Loucy (cell line): Measurements from ENCODE around the gene MYT1.
"Not testable (repeated sequence)": the region's sequence is repeated elsewhere in the genome, so short reads cannot be mapped to it uniquely, and the experiment has no call there.

Experiments
- H2AFZ ChIP-seq: fragments of 200-600 bp; sonication (generic); 2 replicates; pipeline ENCODE4 v1.6.0; 2016; ENCODE audit warnings: antibody characterized with exemption, mild to moderate bottlenecking, low read length, moderate library complexity
- H3F3A ChIP-seq: fragments of 200-600 bp; 2 replicates; pipeline ENCODE4 v1.6.0; 2016; ENCODE audit warnings: antibody characterized with exemption, low read depth, mild to moderate bottlenecking
- H3K27me3 ChIP-seq: fragments of 200-600 bp; sonication (generic); 2 replicates; pipeline ENCODE4 v1.6.1; 2014; ENCODE audit warnings: low read length, mild to moderate bottlenecking; ENCODE audit not compliant: insufficient read depth, poor library complexity, severe bottlenecking
- H3K36me3 ChIP-seq: fragments of 200-600 bp; sonication (generic); 2 replicates; pipeline ENCODE4 v1.6.1; 2016; ENCODE audit warnings: low read length; ENCODE audit not compliant: insufficient read depth
- H3K4me1 ChIP-seq: fragments of 200-600 bp; sonication (generic); 2 replicates; pipeline ENCODE4 v1.5.1; 2014; ENCODE audit warnings: low read length, mild to moderate bottlenecking; ENCODE audit not compliant: insufficient read depth, poor library complexity, severe bottlenecking
- H3K4me2 ChIP-seq: fragments of 200-600 bp; sonication (generic); 2 replicates; pipeline ENCODE4 v1.6.0; 2014; ENCODE audit warnings: antibody characterized with exemption, low read length, low read depth, mild to moderate bottlenecking; ENCODE audit not compliant: poor library complexity, severe bottlenecking
- H3K4me3 ChIP-seq: fragments of 200-600 bp; sonication (generic); 2 replicates; pipeline ENCODE4 v1.5.1; 2014; ENCODE audit warnings: low read length, mild to moderate bottlenecking, mixed read lengths; ENCODE audit not compliant: poor library complexity, severe bottlenecking
- H3K79me2 ChIP-seq: fragments of 200-600 bp; sonication (generic); 2 replicates; pipeline ENCODE4 v1.6.1; 2014; ENCODE audit warnings: low read length; ENCODE audit not compliant: insufficient read depth
- H3K9ac ChIP-seq: fragments of 200-600 bp; sonication (generic); 2 replicates; pipeline ENCODE4 v1.6.0; 2014; ENCODE audit warnings: mild to moderate bottlenecking, low read depth, low read length, moderate library complexity; ENCODE audit not compliant: poor library complexity, severe bottlenecking
- H3K9me2 ChIP-seq: fragments of 200-600 bp; sonication (generic); replicated peaks from 2 replicates; pipeline ENCODE4 v1.6.1; 2016; ENCODE audit warnings: low read depth, low read length, mixed read lengths
- H3K9me3 ChIP-seq: fragments of 200-600 bp; sonication (generic); 2 replicates; pipeline ENCODE4 v1.6.1; 2014; ENCODE audit warnings: mild to moderate bottlenecking, antibody characterized with exemption, low read length, low read depth; ENCODE audit not compliant: insufficient read depth
- H4K20me1 ChIP-seq: fragments of 200-600 bp; sonication (generic); 2 replicates; pipeline ENCODE4 v1.6.0; 2014; ENCODE audit warnings: antibody characterized with exemption, low read length, mild to moderate bottlenecking; ENCODE audit not compliant: insufficient read depth, poor library complexity, severe bottlenecking
- EZH2phosphoT487 ChIP-seq: fragments of 200-600 bp; IDR thresholded peaks from 2 replicates; pipeline ENCODE4 v1.6.1; 2018; ENCODE audit warnings: antibody characterized with exemption, mild to moderate bottlenecking, moderate library complexity, borderline replicate concordance
- TF ChIP-seq, protein P1 (sequence below): fragments of 200-600 bp; sonication (generic); conservative IDR thresholded peaks from 2 replicates; pipeline ENCODE4 v1.5.1; 2014; ENCODE audit warnings: mild to moderate bottlenecking, antibody characterized with exemption, low read length

MYT1 gene

DNA sequence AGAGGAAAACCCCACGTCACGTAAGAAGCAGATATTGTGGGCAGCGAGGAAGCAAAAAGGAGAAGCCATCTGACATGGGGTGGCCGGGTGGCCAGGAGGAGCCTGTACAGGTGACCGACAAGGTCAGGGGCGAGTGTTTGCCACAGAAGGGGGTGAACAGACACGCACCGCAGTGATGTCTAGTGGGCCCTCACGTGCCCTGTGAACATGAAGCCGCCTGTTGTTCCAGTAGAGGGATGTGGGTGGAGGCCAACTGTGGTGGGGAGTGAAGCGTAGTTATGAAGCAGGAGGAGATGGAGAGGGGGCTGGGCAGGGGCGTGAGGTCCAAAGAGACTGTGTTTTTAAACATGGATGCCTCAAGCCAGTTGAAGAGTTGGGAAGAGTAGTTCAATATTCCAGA lies 20.5 kb downstream of the MYT1 start:
- Histone ChIP-seq H3K4me1 (no peaks in the 10 kb centered on the region), H3K4me2 (no peak overlapping the region), H3K9me3 (peaks cover 49% of the 10 kb centered on the region; the same call in 1 of the 2 replicates), H3F3A (no peaks in the 10 kb centered on the region), H3K9me2 (no peaks in the 10 kb centered on the region), H3K27me3 (no peaks in the 10 kb centered on the region), H3K36me3 (no peaks in the 10 kb centered on the region), H2AFZ (no peak overlapping the region), H4K20me1 (no peaks in the 10 kb centered on the region), H3K4me3 (no peak overlapping the region), H3K79me2 (no peaks in the 10 kb centered on the region), H3K9ac (no peak overlapping the region)
- no peak for TF ChIP-seq EZH2phosphoT487
- TF ChIP-seq, protein P1, sequence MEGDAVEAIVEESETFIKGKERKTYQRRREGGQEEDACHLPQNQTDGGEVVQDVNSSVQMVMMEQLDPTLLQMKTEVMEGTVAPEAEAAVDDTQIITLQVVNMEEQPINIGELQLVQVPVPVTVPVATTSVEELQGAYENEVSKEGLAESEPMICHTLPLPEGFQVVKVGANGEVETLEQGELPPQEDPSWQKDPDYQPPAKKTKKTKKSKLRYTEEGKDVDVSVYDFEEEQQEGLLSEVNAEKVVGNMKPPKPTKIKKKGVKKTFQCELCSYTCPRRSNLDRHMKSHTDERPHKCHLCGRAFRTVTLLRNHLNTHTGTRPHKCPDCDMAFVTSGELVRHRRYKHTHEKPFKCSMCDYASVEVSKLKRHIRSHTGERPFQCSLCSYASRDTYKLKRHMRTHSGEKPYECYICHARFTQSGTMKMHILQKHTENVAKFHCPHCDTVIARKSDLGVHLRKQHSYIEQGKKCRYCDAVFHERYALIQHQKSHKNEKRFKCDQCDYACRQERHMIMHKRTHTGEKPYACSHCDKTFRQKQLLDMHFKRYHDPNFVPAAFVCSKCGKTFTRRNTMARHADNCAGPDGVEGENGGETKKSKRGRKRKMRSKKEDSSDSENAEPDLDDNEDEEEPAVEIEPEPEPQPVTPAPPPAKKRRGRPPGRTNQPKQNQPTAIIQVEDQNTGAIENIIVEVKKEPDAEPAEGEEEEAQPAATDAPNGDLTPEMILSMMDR: no peak

DNA sequence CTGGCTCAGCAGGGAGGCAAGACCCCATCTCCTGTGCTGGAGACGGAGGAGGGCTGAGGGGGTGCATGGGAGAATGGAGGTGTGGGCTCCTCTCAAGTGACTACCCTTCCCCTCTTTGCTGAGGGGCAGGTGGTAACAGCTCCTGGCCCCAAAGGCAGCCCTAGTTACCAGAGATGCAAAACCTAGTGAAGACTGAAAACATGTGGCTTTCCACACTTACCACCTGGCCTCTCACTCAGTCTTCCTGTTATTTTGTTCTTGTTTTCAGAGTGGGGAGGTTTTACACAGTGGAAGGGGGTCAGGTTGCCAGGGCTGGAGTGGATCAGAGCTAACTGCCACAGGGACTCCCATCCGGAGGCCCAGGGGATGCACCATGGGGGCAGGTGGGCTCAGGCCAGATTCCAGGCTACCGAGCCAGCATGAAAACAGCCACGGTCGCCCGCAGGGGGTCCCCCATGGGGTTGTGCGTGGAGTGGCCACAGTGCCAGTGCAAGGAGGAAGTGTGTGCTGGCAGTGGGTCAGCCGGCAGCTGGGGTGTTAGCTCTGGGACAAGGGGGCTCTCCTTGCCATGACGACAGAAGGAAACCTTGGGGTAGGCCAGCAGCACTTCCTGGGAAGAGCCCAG lies 21.1 kb downstream of the MYT1 start:
- Histone ChIP-seq H3K9me2 (no peaks in the 10 kb centered on the region), H3K79me2 (no peaks in the 10 kb centered on the region), H3K4me1 (no peaks in the 10 kb centered on the region), H2AFZ (no peak overlapping the region), H4K20me1 (no peaks in the 10 kb centered on the region), H3K9ac (no peak overlapping the region), H3K27me3 (no peaks in the 10 kb centered on the region), H3F3A (no peaks in the 10 kb centered on the region), H3K9me3 (peaks cover 49% of the 10 kb centered on the region; the same call in 1 of the 2 replicates), H3K4me3 (no peak overlapping the region), H3K4me2 (no peak overlapping the region), H3K36me3 (no peaks in the 10 kb centered on the region)
- TF ChIP-seq, protein P1: no peak
- no peak for TF ChIP-seq EZH2phosphoT487

DNA sequence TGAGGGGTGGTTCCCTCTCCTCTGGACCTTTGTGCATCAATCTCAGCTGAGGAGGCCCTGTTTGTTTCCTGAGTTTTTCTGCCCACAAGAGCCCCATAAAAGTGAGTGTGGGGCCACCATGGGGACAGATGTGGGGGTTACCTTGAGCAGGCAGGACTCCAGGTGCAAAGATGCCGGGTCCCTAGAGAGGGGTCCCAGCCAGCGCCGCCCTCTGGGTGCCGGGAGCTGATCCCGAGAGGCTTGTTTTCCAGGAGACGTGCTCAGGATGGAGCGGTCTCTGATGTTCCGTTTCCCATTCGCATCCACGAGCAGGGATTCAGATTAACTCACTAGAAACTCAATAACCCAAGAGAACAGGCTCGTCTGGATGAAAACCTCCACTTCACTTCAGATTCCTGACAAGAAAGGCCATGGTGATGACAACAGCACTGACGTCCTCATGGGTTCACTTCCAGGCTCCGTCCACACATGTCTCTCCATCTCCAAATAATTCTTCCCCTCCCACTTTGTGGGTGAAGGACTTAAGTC lies 21.9 kb downstream of the MYT1 start:
- no peak overlapping the region for H3K9ac ChIP-seq
- no peaks in the 10 kb centered on the region for H3F3A ChIP-seq
- no peaks in the 10 kb centered on the region for H4K20me1 ChIP-seq

DNA sequence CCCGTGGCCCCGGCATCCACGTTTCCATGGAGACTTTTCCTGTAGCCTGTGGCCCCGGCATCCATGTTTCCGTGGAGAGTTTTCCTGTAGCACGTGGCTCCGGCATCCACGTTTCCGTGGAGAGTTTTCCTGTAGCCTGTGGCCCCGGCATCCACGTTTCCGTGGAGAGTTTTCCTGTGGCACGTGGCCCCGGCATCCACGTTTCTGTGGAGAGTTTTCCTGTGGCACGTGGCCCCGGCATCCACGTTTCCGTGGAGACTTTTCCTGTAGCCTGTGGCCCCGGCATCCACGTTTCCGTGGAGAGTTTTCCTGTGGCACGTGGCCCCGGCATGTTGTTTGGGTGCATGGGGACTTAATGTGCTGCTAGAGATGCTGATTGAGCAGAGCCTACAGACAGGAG lies 23.0 kb downstream of the MYT1 start:
- not testable (repeated sequence) for H3K36me3 ChIP-seq, H3K4me2 ChIP-seq, H2AFZ ChIP-seq, H3K9me2 ChIP-seq, H3K9ac ChIP-seq, H3K4me1 ChIP-seq, H3K4me3 ChIP-seq, H3K79me2 ChIP-seq, H4K20me1 ChIP-seq, H3K27me3 ChIP-seq, H3F3A ChIP-seq
- H3K9me3 ChIP-seq: peaks cover 51% of the 10 kb centered on the region; the same call in 1 of the 2 replicates

More for the DNA sequence above, 21.9 kb downstream of the MYT1 start:
- H3K36me3 ChIP-seq: no peaks in the 10 kb centered on the region
- H3K4me1 ChIP-seq: no peaks in the 10 kb centered on the region
- no peaks in the 10 kb centered on the region for H3K79me2 ChIP-seq
- H3K4me2 ChIP-seq: no peak overlapping the region
- no peak overlapping the region for H2AFZ ChIP-seq
- no peaks in the 10 kb centered on the region for H3K9me2 ChIP-seq
- H3K4me3 ChIP-seq: no peak overlapping the region
- TF ChIP-seq, protein P1: no peak
- no peak for TF ChIP-seq EZH2phosphoT487
- no peaks in the 10 kb centered on the region for H3K27me3 ChIP-seq
- H3K9me3 ChIP-seq: peaks cover 51% of the 10 kb centered on the region; the same call in 1 of the 2 replicates
